A549 treated with AZD9567 at 1 μM for 4 hours (cell line): ENCODE data around the gene MAB21L3. TPM values are rescaled to one million over a fixed set of nuclear protein-coding genes. Genes with fewer than 3 reads are reported as not detected.

Experiments
- total RNA-seq: library from RNA; stranded (reverse); fragments of 200-300 nt; extraction: Qiagen RNA extraction; gene quantifications from 5 replicates; pipeline ENCODE4 v1.2.3, GENCODE V29; 2022; ENCODE audit not compliant: insufficient read depth

Gene MAB21L3
- total RNA-seq = not detected in 5 replicates

DNA sequence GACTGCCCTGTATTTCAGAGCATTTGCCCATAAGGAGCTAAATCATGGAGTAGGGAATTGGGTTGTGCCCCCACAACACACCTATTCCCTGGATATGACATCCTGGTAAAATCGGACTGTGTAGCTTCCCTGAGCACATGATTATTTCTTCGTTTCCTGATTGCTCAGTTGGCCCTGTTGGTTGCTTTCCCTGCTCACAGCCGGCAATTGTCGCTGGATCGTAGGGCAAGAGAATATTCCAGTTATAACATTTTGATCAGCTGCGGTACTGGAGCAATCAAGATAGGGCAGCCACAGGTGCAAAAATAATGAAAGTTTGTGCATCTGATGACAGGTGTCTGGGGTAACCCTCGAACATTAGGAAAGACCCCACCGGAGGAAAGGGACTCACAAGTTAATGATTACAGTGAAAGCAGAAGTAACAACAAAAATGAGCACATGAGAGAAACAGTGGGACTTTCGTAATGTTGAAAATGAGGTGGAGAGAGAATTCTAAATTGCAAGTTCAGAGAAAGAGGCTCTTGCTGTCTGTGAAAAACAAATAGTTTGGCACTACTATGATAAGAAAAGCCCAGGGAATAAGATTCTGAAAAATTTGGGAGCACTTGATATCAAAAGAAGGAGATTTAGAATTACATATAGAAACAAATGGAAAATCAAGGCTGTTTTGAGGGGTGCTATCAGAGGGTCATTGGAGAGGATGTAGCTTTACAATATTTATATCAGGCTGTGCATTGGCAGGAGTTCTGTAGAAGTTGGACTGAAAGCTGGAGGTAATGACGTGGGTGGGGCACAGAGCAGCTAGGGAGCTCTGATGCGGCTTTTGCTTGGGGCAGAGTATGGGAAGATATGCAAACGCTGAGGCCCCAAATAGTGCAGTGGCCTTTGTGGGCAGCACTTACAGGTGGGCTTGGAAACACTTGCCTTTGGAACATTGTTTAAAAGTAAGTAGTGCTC, at the start of gene MAB21L3:
MAB21L3 (plus strand) TSS at position 833 of the 957 bp plus-strand sequence. CDS start 1,217 bp downstream, outside the sequence.

Other genes with a start within 250 kb of the MAB21L3 start
- 0.46 to 0.75 TPM (median 0.65 TPM) in 4 of 5 replicates, not detected in the other for gene SLC22A15, start 134.9 kb upstream of the MAB21L3 start, total RNA-seq